Stimulated activated CD8-positive, alpha-beta memory T cell treated with anti-CD3 and anti-CD28 coated beads, Interleukin-12 subunit alpha, Interleukin-12 subunit beta, amount 100 ng/mL, for 24 hours (primary cell): ENCODE measurements around the gene SREK1IP1.
"Not testable (repeated sequence)": the region's sequence is repeated elsewhere in the genome, so short reads cannot be mapped to it uniquely, and the experiment has no call there.

Source experiments
- DNase-seq: peaks from one replicate; pipeline ENCODE4 v3.0.0-alpha.2; 2020; ENCODE audit errors: extremely low read depth

SREK1IP1 gene

GRCh38 chr5:64765804-64766504 is 2.5 kb downstream of the SREK1IP1 start:
- no peak for DNase-seq

GRCh38 chr5:64763948-64764503 is 4.5 kb downstream of the SREK1IP1 start:
- no peak for DNase-seq

DNA sequence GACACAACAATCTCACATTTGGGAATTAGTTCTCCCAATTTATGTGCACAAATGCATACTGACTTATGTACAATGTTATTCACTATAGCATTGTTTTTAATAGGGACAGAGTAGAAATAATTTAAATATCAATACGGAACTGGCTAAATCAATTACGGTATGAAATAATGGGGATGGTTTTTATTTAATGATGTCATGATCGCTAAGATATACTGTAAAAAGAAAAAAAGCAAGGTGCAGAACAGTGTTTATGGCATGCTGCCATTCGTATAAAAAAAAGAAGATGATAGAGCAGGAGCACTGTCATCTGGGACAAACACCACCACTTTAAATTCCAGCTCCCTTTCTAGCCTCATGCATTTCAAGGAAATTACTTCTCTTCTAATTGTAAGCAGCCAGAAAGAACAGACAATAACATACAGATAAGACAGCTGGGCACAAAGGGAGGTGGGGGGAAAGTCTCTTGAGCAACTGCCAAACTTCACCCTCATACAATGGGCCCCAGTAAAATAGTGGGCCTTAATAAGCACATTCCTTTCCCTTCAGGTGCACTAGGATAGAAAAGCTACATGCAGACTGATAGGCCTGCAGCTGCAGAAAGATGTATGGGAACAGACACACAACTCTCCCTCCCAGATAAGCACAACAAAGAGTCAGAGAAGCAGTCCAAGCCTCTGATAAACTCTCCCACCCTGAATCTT is 8.4 kb downstream of the SREK1IP1 start:
- no peak for DNase-seq

DNA sequence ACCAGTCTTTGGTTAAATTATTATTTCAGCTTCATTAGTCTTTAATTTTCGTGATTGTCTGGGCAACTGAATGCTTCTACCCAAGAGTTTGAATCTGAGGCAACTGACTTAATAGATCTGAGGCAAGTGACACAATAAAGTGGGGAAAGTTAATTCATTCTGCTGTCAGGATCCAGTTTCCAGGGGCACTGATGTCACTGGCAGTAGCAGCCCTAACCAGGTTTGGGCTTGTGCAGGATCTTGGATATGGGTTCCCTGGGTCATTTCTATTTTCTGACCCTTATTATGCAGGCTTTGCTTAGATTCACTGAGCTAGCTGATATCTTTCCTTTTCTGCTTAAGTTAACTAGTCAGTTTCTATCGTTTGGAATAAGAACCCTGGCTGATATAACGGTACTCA is 9.6 kb downstream of the SREK1IP1 start:
- no peak for DNase-seq

GRCh38 chr5:64754066-64754465 is 14.4 kb downstream of the SREK1IP1 start:
- no peak for DNase-seq

DNA sequence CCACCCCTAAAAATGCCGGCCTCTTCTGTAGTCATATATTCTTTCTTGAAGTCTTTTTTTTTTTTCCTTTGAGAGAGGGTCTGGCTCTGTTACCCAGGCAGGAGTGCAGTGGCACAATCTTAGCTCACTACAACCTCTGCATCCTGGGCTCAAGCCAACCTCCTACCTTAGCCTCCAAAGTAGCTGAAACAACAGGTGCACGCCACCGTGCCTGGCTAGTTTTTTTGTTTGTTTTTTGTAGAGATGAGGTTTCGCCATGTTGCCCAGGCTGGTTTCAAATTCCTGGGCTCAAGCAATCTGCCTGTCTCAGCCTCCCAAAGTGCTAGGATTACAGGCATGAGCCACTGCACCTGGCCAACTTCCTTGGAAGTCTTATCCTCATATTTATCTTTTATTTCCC is 19.1 kb downstream of the SREK1IP1 start:
- no peak for DNase-seq

DNA sequence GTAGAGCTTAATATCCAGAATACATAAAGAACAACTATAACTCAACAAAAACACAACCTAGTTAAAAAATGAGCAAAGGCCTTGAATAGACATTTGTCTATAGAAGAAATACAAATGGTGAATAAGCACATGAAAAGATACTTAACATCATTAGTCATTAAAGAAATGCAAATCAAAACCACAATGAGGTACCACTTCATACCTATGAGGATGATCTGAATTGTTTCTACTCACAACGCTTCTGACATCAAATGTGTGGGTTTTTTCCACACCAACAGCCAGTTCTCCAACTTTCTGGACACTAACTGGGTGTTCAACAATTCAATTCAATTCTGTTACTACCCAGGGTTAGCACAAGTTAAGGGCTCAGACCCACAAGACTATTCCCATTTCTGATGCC is 22.0 kb downstream of the SREK1IP1 start:
- DNase-seq, result no peak

GRCh38 chr5:64744914-64745313 is 23.6 kb downstream of the SREK1IP1 start:
- DNase-seq, result no peak

GRCh38 chr5:64742821-64743220 is 25.7 kb downstream of the SREK1IP1 start:
- no peak for DNase-seq

DNA sequence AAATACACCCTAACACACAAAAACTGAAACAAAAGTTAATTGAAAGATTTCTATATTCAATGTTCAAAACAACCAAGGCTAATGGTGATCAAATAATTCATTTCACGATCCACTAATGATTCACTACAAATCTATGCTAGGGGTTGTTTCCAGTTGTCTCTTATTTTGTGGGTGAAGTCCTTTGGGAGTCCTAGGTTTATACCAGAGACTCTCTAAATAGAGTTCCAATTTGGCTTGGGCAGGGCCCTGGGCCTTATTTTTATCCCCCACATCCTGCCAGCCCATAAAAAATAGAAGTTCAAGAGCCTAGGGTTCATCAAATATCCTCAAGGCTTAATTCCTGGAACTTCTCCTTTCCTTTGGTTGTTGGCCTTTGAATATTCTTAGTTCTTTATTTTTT is 26.1 kb downstream of the SREK1IP1 start:
- DNase-seq, result no peak

- no peak for DNase-seq
These were observed 41.3 kb downstream of the SREK1IP1 start for GRCh38 chr5:64727150-64727549.

DNA sequence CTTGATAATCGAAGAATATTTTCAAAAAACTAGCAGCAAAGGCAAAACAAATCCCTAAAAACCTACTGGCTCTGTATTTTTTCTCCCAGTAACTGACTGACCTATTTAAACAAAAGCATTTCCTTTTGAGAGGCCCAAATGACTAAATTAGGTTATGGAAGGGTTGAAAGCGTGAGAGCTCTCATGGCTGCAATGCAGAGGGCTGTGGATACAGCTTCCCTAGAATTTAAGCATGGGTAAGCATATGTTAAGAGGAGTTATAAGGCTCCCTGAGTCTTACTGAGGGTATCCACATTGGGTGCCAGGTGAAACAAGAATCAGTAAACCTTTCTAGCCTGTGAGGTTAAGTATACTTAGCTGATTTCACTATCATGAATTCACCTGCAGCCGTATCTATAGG is 45.9 kb downstream of the SREK1IP1 start:
- DNase-seq, result no peak

- DNase-seq, result not testable (repeated sequence)
These were observed 54.0 kb downstream of the SREK1IP1 start for GRCh38 chr5:64714495-64714894.

DNA sequence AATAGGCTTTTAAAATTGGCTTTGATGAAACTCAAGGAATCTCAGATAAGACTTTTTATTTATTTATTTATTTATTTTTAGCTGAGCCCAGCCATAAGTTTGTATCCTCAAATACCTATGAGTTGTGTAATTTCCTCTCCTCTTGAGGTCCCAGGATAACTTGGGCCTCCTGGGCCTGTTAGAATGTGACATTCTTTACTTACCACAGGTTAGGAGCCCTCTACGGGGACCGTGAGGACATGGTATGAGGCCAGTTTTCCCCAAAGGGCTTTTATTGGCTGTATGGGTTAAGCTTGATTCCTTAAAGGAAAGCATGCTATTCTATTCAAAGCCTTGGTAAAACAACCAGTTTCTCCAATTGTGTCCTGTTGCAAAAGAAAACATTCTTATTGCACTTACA is 61.3 kb downstream of the SREK1IP1 start:
- no peak for DNase-seq

GRCh38 chr5:64706074-64706473 is 62.4 kb downstream of the SREK1IP1 start:
- DNase-seq, result not testable (repeated sequence)

DNA sequence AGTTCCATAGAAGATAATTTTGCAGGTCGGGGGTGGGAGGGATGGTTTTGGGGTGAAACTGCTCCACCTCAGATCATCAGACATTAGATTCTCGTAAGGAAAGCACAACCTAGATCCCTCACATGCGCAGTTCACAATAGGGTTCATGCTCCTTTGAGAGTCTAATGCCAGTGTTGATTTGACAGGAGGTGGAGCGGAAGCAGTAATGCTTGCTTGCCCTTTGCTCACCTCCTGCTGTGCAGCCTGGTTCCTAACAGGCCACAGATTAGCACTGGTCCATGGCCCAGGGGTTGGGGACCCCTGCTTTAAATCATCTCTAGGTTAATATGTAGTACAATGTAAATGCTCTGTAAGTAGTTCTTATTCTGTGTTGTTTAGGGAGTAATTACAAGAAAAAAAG is 67.7 kb downstream of the SREK1IP1 start:
- no peak for DNase-seq

- not testable (repeated sequence) for DNase-seq
These were observed 72.1 kb downstream of the SREK1IP1 start for GRCh38 chr5:64696414-64696813.

- no peak for DNase-seq
These were observed 74.9 kb downstream of the SREK1IP1 start for GRCh38 chr5:64693636-64694035.

DNA sequence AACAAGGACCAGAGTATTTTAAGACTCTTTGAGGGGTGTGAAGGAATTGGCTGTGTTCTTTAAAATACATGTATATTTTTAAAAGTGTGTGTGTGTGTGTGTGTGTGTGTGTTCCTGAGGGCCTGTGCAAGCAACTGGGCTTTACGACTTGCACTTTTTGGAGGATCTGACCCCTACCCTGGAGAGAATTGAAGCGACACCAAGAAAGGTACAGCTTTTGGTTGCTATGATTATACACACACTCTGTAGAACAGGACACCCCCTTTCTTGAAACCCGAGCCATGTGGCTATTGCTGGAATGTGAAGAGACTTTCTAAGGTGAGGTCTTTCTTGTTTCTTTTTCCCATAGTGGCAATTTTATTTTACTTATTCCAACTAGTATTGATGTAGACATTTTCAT is 77.2 kb downstream of the SREK1IP1 start:
- no peak for DNase-seq

- DNase-seq, result no peak
These were observed 77.9 kb downstream of the SREK1IP1 start, which contains the start of gene SHISAL2B for GRCh38 chr5:64690417-64691151. SHISAL2B (plus strand) TSS chr5:64690503; CDS start chr5:64690624, 121 bp downstream.

DNA sequence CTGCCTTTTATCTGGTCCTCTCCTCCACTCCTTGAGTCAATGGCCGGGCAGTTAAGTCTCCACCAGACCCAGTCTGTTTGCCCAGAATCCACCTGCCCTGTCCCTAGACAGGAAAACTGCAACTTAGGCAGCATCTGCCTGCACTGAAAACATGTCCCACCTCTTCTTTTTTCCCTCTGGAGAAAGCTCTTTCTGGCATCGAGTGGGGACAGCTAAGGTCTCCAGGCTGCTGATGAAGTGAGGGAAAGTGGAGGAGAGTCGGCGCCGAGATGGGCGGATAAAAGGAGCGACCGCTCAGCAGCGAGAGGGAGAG is 78.4 kb downstream of the SREK1IP1 start:
- no peak for DNase-seq

- DNase-seq, result no peak
These were observed 79.5 kb downstream of the SREK1IP1 start for GRCh38 chr5:64688965-64689364.

DNA sequence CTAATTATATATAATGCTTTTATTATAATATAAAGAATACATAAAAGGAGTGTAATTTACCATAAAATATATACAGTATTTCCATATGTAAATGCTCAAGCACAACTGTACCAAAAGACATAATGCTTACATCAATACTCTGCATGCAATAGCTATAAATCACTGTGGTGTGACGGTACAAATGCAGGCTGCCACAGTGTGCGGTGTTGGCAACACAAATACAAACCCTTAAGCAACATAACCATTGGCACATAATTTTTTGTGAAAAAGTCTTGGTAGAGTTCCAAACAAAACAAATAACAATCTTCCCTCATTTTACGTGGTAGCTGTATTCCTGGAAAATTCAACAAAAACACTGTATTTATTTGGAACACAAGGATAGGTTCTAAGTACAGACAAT is 80.1 kb downstream of the SREK1IP1 start:
- DNase-seq, result no peak
